GM12878 (cell line): Measurements from ENCODE around the gene TACR1. TPM values are rescaled to one million over a fixed set of nuclear protein-coding genes. Genes with fewer than 3 reads are reported as not detected.

ENCODE experiments used
- ATAC-seq: fragments of 200-7000 bp; cut with Tn5 transposase; 3 replicates; pipeline ENCODE4 v1.9.1; 2020; ENCODE audit warnings: mild to moderate bottlenecking, moderate library complexity
- BruUV-seq: library from RNA; stranded (reverse); fragments of 400-500 nt; replicated peaks from 2 replicates; lab custom pipeline; 2021; lab: Mats Ljungman, UMichigan
- CTCF ChIA-PET: fragments of 300-600 bp; sonication (Branson Sonifier 250); formaldehyde crosslinking; extraction: SDS; loops from one replicate; lab custom pipeline; 2021; ENCODE audit warnings: inconsistent platforms; lab: Yijun Ruan, JAX
- POLR2A ChIA-PET: fragments of 350-600 bp; formaldehyde crosslinking; extraction: SDS; loops from one replicate; lab custom pipeline; 2021; ENCODE audit warnings: inconsistent platforms; lab: Charles Lee
- RAD21 ChIA-PET: fragments of 300-600 bp; sonication (Branson Sonifier 250); formaldehyde crosslinking; loops from one replicate; lab custom pipeline; 2023; ENCODE audit warnings: antibody characterized with exemption; ENCODE audit not compliant: unreplicated experiment; lab: Charles Lee
- SMC1A ChIA-PET: fragments of 300-600 bp; sonication (Branson Sonifier 250); formaldehyde crosslinking; loops from one replicate; lab custom pipeline; 2023; ENCODE audit not compliant: unreplicated experiment, uncharacterized antibody; lab: Charles Lee
- DNase-seq: peaks from one replicate; pipeline ENCODE4 v3.0.0-alpha.2; 2011; ENCODE audit warnings: low read depth, low spot score
- FAIRE-seq: peaks from 3 replicates; lab custom pipeline; 2011; peaks lifted over from hg19 to GRCh38; lab: Jason Lieb, UNC
- H2AFZ ChIP-seq: 2 replicates; pipeline ENCODE4 v1.6.0; 2011; ENCODE audit warnings: low read depth, low read length, control low read depth; ENCODE audit not compliant: control insufficient read depth
- H3K27ac ChIP-seq: 2 replicates; pipeline ENCODE4 v1.5.1; 2011; ENCODE audit warnings: control low read depth; ENCODE audit not compliant: control insufficient read depth, insufficient read depth
- H3K27me3 ChIP-seq, 2 experiments: replicated peaks in 1 of 2; 2 replicates each; pipeline versions ENCODE4 v1.6.0 to v1.6.1; 2011; ENCODE audit warnings: low read length in 1 of 2; ENCODE audit not compliant: control insufficient read depth in 2 of 2, insufficient read depth in 2 of 2
- H3K36me3 ChIP-seq, 2 experiments: 2 replicates each; pipeline ENCODE4 v1.5.1; 2011; ENCODE audit warnings: low read length in 1 of 2; ENCODE audit not compliant: control insufficient read depth in 2 of 2, insufficient read depth in 2 of 2
- H3K4me1 ChIP-seq: 2 replicates; pipeline ENCODE4 v1.6.1; 2011; ENCODE audit warnings: mild to moderate bottlenecking, low read length, moderate library complexity, mixed read lengths; ENCODE audit not compliant: control insufficient read depth, insufficient read depth
- H3K4me2 ChIP-seq: 2 replicates; pipeline ENCODE4 v1.6.0; 2011; ENCODE audit warnings: control low read depth; ENCODE audit not compliant: control insufficient read depth, insufficient read depth
- H3K4me3 ChIP-seq: fragments of 200-600 bp; sonication (generic); 2 replicates; pipeline ENCODE4 v1.5.1; 2016
- H3K79me2 ChIP-seq: 2 replicates; pipeline ENCODE4 v1.6.0; 2011; ENCODE audit warnings: low read length; ENCODE audit not compliant: control insufficient read depth, insufficient read depth
- H3K9ac ChIP-seq: 2 replicates; pipeline ENCODE4 v1.8.0; 2011; ENCODE audit warnings: low read length, control low read depth, mixed read lengths; ENCODE audit not compliant: control insufficient read depth, insufficient read depth
- H3K9me3 ChIP-seq: replicated peaks from 3 replicates; pipeline ENCODE4 v1.5.1; 2011; ENCODE audit warnings: mild to moderate bottlenecking, low read length; ENCODE audit not compliant: control insufficient read depth, insufficient read depth
- H4K20me1 ChIP-seq: 2 replicates; pipeline ENCODE4 v1.6.0; 2011; ENCODE audit not compliant: control insufficient read depth, insufficient read depth
- BMI1 ChIP-seq: fragments of 450-650 bp; IDR thresholded peaks from 2 replicates; pipeline ENCODE4 v1.6.1; 2016; ENCODE audit warnings: mild to moderate bottlenecking, moderate library complexity, borderline replicate concordance
- CEBPB ChIP-seq, 2 experiments: fragments of 150-350 bp in 1 of 2; IDR thresholded peaks; 2 replicates each; pipeline ENCODE4 v1.6.1; 2012 to 2014; ENCODE audit warnings: low read depth in 2 of 2, low read length in 2 of 2, borderline replicate concordance in 1 of 2, inconsistent platforms in 1 of 2
- EGR1 ChIP-seq, 2 experiments: IDR thresholded peaks; 1 replicate in 1 of 2; 2 replicates in 1 of 2; pipeline ENCODE4 v1.6.1; 2011 to 2012; ENCODE audit warnings: low read depth in 2 of 2, low read length in 2 of 2, borderline replicate concordance in 1 of 2, mild to moderate bottlenecking in 1 of 2, moderate library complexity in 1 of 2
- IRF4 ChIP-seq: IDR thresholded peaks from 2 replicates; pipeline ENCODE4 v1.6.1; 2011; ENCODE audit warnings: low read depth, low read length
- JUNB ChIP-seq: IDR thresholded peaks from 2 replicates; pipeline ENCODE4 v1.6.1; 2016; ENCODE audit warnings: antibody characterized with exemption, mild to moderate bottlenecking
- KAT2A ChIP-seq: conservative IDR thresholded peaks from 2 replicates; pipeline ENCODE4 v1.6.1; 2011; ENCODE audit warnings: low read depth, low read length; ENCODE audit not compliant: control insufficient read depth
- KLF5 ChIP-seq: fragments of 450-650 bp; IDR thresholded peaks from 2 replicates; pipeline ENCODE4 v1.6.1; 2014; ENCODE audit warnings: mild to moderate bottlenecking; ENCODE audit not compliant: partially characterized antibody
- NFIC ChIP-seq: IDR thresholded peaks from 2 replicates; pipeline ENCODE4 v1.6.1; 2012; ENCODE audit warnings: low read depth, mild to moderate bottlenecking, inconsistent platforms, low read length, moderate library complexity
- PML ChIP-seq: IDR thresholded peaks from 2 replicates; pipeline ENCODE4 v1.6.1; 2012; ENCODE audit warnings: low read length, inconsistent platforms
- POLR2AphosphoS5 ChIP-seq: IDR thresholded peaks from 2 replicates; pipeline ENCODE4 v1.6.1; 2011; ENCODE audit warnings: mild to moderate bottlenecking, low read length, inconsistent platforms
- RUNX3 ChIP-seq: IDR thresholded peaks from 2 replicates; pipeline ENCODE4 v1.6.1; 2012; ENCODE audit warnings: low read length, inconsistent platforms
- TBL1XR1 ChIP-seq: IDR thresholded peaks from 2 replicates; pipeline ENCODE4 v1.6.1; 2012; ENCODE audit warnings: low read depth, low read length, improper control_type of control experiment
- WRNIP1 ChIP-seq: IDR thresholded peaks from 2 replicates; pipeline ENCODE4 v1.6.1; 2011; ENCODE audit warnings: low read depth, low read length, improper control_type of control experiment, borderline replicate concordance
- YY1 ChIP-seq: IDR thresholded peaks from 2 replicates; pipeline ENCODE4 v1.6.1; 2011; ENCODE audit warnings: low read depth, mild to moderate bottlenecking, low read length
- WGBS: methylation state at CpG from one replicate; pipeline ENCODE4 v1.1.6; 2016; ENCODE audit warnings: low lambda C conversion rate; ENCODE audit not compliant: insufficient replicate concordance, insufficient coverage; ENCODE audit errors: missing lambda C conversion rate; 5-methylcytosine and 5-hydroxymethylcytosine counted together
- in situ Hi-C: fragments of 300-500 bp; cut with MboI; formaldehyde crosslinking; loops from 9 replicates; pipeline ENCODE4 v1.14.3; 2018; ENCODE audit warnings: mixed read lengths
- intact Hi-C: fragments of 100-400 bp; cut with micrococcal nuclease; formaldehyde crosslinking; loops from one replicate; pipeline ENCODE4 v1.14.2; 2022; ENCODE audit not compliant: unreplicated experiment
- polyA plus RNA-seq, 11 experiments: library from polyadenylated mRNA; depleted of rRNA in 4 of 11; unstranded in 6 of 11; stranded (reverse) in 5 of 11; fragments of >200 nt; fragmentation: Nextera tagmentation in 4 of 11; fragmentation: Illumina TruSeq in 1 of 11; extraction: Ambion mirVana in 4 of 11; extraction: Trizol in 1 of 11; gene quantifications; 1 replicate in 1 of 11; 2 replicates in 10 of 11; pipeline versions ENCODE4 v1.2.1 to v1.2.3, GENCODE V29; 2011 to 2016; ENCODE audit warnings: inconsistent platforms in 2 of 11, missing spikeins in 2 of 11, low read depth in 1 of 11
- total RNA-seq, 4 experiments: library from RNA; depleted of rRNA in 3 of 4; stranded (reverse); fragments of >200 nt in 3 of 4; fragmentation: Illumina TruSeq in 1 of 4; extraction: Trizol in 1 of 4; gene quantifications; 2 replicates each; pipeline versions ENCODE4 v1.2.1 to v1.2.3, GENCODE V29; 2013 to 2021
- TF ChIP-seq, protein P1 (sequence below): fragments of 450-650 bp; IDR thresholded peaks from 2 replicates; pipeline ENCODE4 v1.6.1; 2017; ENCODE audit warnings: mild to moderate bottlenecking
- TF ChIP-seq, protein P2 (sequence below): fragments of 450-650 bp; IDR thresholded peaks from 2 replicates; pipeline ENCODE4 v1.6.1; 2016; ENCODE audit warnings: mild to moderate bottlenecking

The TACR1 gene
- total and polyA plus RNA-seq, 10 of the 15 experiments (the other 5 are each of a cell fraction or from before 2014, with no cell fraction given), result 0.04 to 1.4 (median 0.15) TPM

GRCh38 chr2:75079575-75079974 is 119.7 kb downstream of the TACR1 start (continued):
- TF ChIP-seq POLR2AphosphoS5, result no peak
- TF ChIP-seq, protein P1, sequence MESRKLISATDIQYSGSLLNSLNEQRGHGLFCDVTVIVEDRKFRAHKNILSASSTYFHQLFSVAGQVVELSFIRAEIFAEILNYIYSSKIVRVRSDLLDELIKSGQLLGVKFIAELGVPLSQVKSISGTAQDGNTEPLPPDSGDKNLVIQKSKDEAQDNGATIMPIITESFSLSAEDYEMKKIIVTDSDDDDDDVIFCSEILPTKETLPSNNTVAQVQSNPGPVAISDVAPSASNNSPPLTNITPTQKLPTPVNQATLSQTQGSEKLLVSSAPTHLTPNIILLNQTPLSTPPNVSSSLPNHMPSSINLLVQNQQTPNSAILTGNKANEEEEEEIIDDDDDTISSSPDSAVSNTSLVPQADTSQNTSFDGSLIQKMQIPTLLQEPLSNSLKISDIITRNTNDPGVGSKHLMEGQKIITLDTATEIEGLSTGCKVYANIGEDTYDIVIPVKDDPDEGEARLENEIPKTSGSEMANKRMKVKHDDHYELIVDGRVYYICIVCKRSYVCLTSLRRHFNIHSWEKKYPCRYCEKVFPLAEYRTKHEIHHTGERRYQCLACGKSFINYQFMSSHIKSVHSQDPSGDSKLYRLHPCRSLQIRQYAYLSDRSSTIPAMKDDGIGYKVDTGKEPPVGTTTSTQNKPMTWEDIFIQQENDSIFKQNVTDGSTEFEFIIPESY, result no peak
- TF ChIP-seq RUNX3, result no peak
- TF ChIP-seq KLF5, result no peak
- no peak for TF ChIP-seq CEBPB (IDR thresholded peaks at IDR 0.05; ENCODE audit: borderline replicate concordance in 1 of 2, low read depth in 2 of 2, low read length in 2 of 2)
- no peak for TF ChIP-seq KAT2A
- TF ChIP-seq YY1, result no peak
- no peak for TF ChIP-seq PML
- TF ChIP-seq TBL1XR1, result no peak
- no peak for TF ChIP-seq BMI1
- TF ChIP-seq, all 136 proteins: peak for 0

DNA sequence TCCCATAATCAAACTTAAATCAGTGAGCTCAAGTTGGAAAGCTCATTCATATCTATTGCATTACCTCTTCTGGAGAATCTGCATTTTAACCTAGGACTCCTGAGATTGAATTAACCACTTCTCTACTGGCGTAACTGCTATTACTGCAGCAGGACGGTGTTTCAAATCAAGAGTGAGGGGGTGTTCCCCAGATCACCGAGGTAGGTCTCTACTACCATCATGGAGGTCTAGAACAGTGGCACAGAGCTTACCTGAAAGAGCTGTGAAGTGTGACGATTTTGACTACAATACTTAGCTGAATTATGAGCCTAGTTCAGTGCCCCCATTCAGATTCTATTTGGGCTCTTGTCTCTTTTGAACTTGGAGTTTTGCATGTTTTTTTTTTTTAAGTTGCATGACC is 121.4 kb downstream of the TACR1 start:
- intact Hi-C loops (no loop called here), in situ Hi-C loops (no loop called here)
- Histone ChIP-seq H3K4me2 (no peak overlapping the region), H3K4me3 (no peak overlapping the region), H3K27ac (no peak overlapping the region), H3K27me3 (no peaks in the 10 kb centered on the region), H3K9ac (no peak overlapping the region), H2AFZ (no peak overlapping the region; the same call in 1 of the 2 replicates), H3K9me3 (no peaks in the 10 kb centered on the region), H4K20me1 (no peaks in the 10 kb centered on the region), H3K79me2 (no peaks in the 10 kb centered on the region), H3K36me3 (no peaks in the 10 kb centered on the region), H3K4me1 (peaks cover 8% of the 10 kb centered on the region)
- RAD21 ChIA-PET, result interaction anchor here (0.7 to 5.7 kb wide), 6 partner anchors 20 to 390 kb away, joined by 3 to 50 read pairs (median 3); partner anchors contain the start of gene TACR1
- TF ChIP-seq EGR1 (IDR thresholded peaks at IDR 0.05; ENCODE audit: borderline replicate concordance in 1 of 2, low read depth in 2 of 2, low read length in 2 of 2), result peak in 1 of 2 experiments; percentile 41; a peak in 1 of 3 replicates
- no peak for TF ChIP-seq WRNIP1
- peak; percentile 35; the same call in 1 of the 2 replicates for TF ChIP-seq RUNX3
- TF ChIP-seq, protein P2, sequence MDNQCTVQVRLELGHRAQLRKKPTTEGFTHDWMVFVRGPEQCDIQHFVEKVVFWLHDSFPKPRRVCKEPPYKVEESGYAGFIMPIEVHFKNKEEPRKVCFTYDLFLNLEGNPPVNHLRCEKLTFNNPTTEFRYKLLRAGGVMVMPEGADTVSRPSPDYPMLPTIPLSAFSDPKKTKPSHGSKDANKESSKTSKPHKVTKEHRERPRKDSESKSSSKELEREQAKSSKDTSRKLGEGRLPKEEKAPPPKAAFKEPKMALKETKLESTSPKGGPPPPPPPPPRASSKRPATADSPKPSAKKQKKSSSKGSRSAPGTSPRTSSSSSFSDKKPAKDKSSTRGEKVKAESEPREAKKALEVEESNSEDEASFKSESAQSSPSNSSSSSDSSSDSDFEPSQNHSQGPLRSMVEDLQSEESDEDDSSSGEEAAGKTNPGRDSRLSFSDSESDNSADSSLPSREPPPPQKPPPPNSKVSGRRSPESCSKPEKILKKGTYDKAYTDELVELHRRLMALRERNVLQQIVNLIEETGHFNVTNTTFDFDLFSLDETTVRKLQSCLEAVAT, result no peak
- peak; percentile 65 for TF ChIP-seq JUNB
- TF ChIP-seq NFIC, result peak; percentile 30; the same call in 1 of the 2 replicates
- peak; percentile 46; the same call in 1 of the 2 replicates for TF ChIP-seq IRF4
- peak; percentile 67 for ATAC-seq
- POLR2A ChIA-PET, result interaction anchor here (1.2 to 1.6 kb wide), 2 partner anchors 12 to 20 kb away, joined by 3 to 8 read pairs; no protein-coding TSS in a partner anchor
- DNase-seq, result no peak
- SMC1A ChIA-PET, result interaction anchor here (1.1 to 6.3 kb wide), 9 partner anchors 10 to 580 kb away, joined by 3 to 39 read pairs (median 8); no protein-coding TSS in a partner anchor
- no TSS peak for BruUV-seq
- CTCF ChIA-PET, result interaction anchor here (0.8 to 6.3 kb wide), 7 partner anchors 12 to 551 kb away, joined by 3 to 95 read pairs (median 4); partner anchors contain the start of gene TACR1
- FAIRE-seq, result no peak
- 0% methylated on average over 4 of the region's 4 CpGs for WGBS
